Measurements from ENCODE around the gene GPR55.

Gene GPR55

GRCh38 chr2:230929381-230930148, 4.5 kb upstream of the GPR55 start:
- TF ChIP-seq, protein P1, sequence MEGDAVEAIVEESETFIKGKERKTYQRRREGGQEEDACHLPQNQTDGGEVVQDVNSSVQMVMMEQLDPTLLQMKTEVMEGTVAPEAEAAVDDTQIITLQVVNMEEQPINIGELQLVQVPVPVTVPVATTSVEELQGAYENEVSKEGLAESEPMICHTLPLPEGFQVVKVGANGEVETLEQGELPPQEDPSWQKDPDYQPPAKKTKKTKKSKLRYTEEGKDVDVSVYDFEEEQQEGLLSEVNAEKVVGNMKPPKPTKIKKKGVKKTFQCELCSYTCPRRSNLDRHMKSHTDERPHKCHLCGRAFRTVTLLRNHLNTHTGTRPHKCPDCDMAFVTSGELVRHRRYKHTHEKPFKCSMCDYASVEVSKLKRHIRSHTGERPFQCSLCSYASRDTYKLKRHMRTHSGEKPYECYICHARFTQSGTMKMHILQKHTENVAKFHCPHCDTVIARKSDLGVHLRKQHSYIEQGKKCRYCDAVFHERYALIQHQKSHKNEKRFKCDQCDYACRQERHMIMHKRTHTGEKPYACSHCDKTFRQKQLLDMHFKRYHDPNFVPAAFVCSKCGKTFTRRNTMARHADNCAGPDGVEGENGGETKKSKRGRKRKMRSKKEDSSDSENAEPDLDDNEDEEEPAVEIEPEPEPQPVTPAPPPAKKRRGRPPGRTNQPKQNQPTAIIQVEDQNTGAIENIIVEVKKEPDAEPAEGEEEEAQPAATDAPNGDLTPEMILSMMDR (IDR thresholded peaks at IDR 0.05; ENCODE audit: low read depth, low read length, missing control alignments) = no peak
- DNase-seq (ENCODE audit: extremely low read depth, low read depth) = no peak
- H3K4me3 ChIP-seq (replicated peaks; ENCODE audit: low read depth, low read length) = no peak overlapping the region

DNA sequence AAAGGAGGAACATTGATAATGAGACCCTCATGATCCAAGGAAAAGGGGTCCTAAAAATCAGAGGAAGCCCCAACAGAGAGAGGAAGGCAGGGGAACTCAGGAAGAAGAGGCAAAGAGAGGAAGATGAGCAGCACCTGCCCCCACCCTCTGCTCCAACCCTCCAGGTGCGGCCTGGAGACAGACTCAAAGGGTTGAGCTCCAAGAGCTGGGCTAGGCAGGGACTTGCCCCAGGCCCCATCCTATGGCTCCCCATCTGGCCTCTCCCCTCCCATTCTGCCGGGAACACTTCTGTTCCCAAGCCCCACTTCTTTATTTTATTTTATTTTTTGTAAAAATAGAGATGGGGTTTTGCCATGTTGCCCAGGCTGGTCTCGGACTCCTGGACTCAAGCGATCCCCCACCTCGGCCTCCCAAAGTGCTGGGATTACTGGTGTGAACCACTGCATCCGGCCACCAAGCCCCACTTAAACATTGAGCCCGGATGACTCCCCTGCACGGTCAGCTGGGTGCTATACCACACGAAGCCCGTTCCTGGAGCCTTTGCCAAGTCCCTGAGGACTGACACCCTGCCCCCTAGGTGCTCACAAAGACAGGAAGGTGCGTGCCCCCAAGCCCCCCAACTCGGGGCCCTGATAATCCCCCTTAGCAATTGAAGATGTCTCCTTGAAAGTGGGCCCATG, 3.8 kb upstream of the GPR55 start:
- DNase-seq (ENCODE audit: extremely low read depth, low read depth) = no peak
- TF ChIP-seq, protein P1 (IDR thresholded peaks at IDR 0.05; ENCODE audit: low read depth, low read length, missing control alignments) = no peak
- H3K4me3 ChIP-seq (replicated peaks; ENCODE audit: low read depth, low read length) = no peak overlapping the region

GRCh38 chr2:230927711-230928341, 2.8 kb upstream of the GPR55 start:
- no peak for DNase-seq (ENCODE audit: extremely low read depth, low read depth)
- no peak overlapping the region for H3K4me3 ChIP-seq (replicated peaks; ENCODE audit: low read depth, low read length)
- TF ChIP-seq, protein P1 (IDR thresholded peaks at IDR 0.05; ENCODE audit: low read depth, low read length, missing control alignments) = no peak

GRCh38 chr2:230925879-230926765, 1.1 kb upstream of the GPR55 start:
- TF ChIP-seq, protein P1 (IDR thresholded peaks at IDR 0.05; ENCODE audit: low read depth, low read length, missing control alignments) = no peak
- no peak overlapping the region for H3K4me3 ChIP-seq (replicated peaks; ENCODE audit: low read depth, low read length)
- DNase-seq (ENCODE audit: extremely low read depth, low read depth) = no peak

GRCh38 chr2:230925443-230925878, 419 bp upstream of the GPR55 start:
- no peak overlapping the region for H3K4me3 ChIP-seq (replicated peaks; ENCODE audit: low read depth, low read length)
- TF ChIP-seq, protein P1 (IDR thresholded peaks at IDR 0.05; ENCODE audit: low read depth, low read length, missing control alignments) = no peak
- no peak for DNase-seq (ENCODE audit: extremely low read depth, low read depth)

GRCh38 chr2:230924092-230924469, 961 bp downstream of the GPR55 start:
- TF ChIP-seq, protein P1 (IDR thresholded peaks at IDR 0.05; ENCODE audit: low read depth, low read length, missing control alignments) = no peak
- H3K4me3 ChIP-seq (replicated peaks; ENCODE audit: low read depth, low read length) = no peak overlapping the region
- DNase-seq (ENCODE audit: extremely low read depth, low read depth) = no peak

Data from HFF-Myc (cell line).